ENCODE results near the gene CASP14. TPM values are rescaled to one million over a fixed set of nuclear protein-coding genes. Genes with fewer than 3 reads are reported as not detected.

CASP14 gene
- total RNA-seq, 1 experiment from 2014 or later, result not detected

Other genes with a start within 250 kb of the CASP14 start
- gene OR7A5, start 214.3 kb upstream of the CASP14 start, total RNA-seq (2014; rRNA removed; shearing (Covaris generic)), result not detected in 2 replicates
- gene OR7C1, start 214.3 kb upstream of the CASP14 start, total RNA-seq (2014; rRNA removed; shearing (Covaris generic)), result not detected in 2 replicates
- not detected in 2 replicates for gene OR7A10, start 200.6 kb upstream of the CASP14 start, total RNA-seq (2014; rRNA removed; shearing (Covaris generic))
- gene OR7A17, start 163.3 kb upstream of the CASP14 start, total RNA-seq (2014; rRNA removed; shearing (Covaris generic)), result not detected in 2 replicates
- not detected in 2 replicates for gene OR7C2, start 108.0 kb upstream of the CASP14 start, total RNA-seq (2014; rRNA removed; shearing (Covaris generic))
- not detected in 2 replicates for gene SLC1A6, start 69.6 kb upstream of the CASP14 start, total RNA-seq (2014; rRNA removed; shearing (Covaris generic))
- not detected in 2 replicates for gene OR1I1, start 32.7 kb downstream of the CASP14 start, total RNA-seq (2014; rRNA removed; shearing (Covaris generic))
- gene SYDE1, start 57.9 kb downstream of the CASP14 start, total RNA-seq (2014; rRNA removed; shearing (Covaris generic)), result 117 and 118 TPM in 2 replicates
- 25.4 and 33.1 TPM in 2 replicates for gene NOTCH3, start 151.5 kb downstream of the CASP14 start, total RNA-seq (2014; rRNA removed; shearing (Covaris generic))
- 0.08 TPM in 1 of 2 replicates, not detected in the other for gene EPHX3, start 183.0 kb downstream of the CASP14 start, total RNA-seq (2014; rRNA removed; shearing (Covaris generic))